ACC112 (cell line): ENCODE measurements around the gene SHISA7.
"Not testable (repeated sequence)": the region's sequence is repeated elsewhere in the genome, so short reads cannot be mapped to it uniquely, and the experiment has no call there.

Experiments used
- H2AFZ ChIP-seq: fragments of 200-600 bp; sonication (generic); one replicate; pipeline ENCODE4 v1.6.0; 2017; ENCODE audit warnings: antibody characterized with exemption, low read length; ENCODE audit not compliant: unreplicated experiment
- H3K27ac ChIP-seq: fragments of 200-600 bp; sonication (generic); 2 replicates; pipeline ENCODE4 v1.5.1; 2014; ENCODE audit warnings: low read depth, mild to moderate bottlenecking, antibody characterized with exemption, low read length, moderate library complexity
- H3K27me3 ChIP-seq: fragments of 200-600 bp; sonication (generic); 2 replicates; pipeline ENCODE4 v1.6.1; 2014; ENCODE audit warnings: mild to moderate bottlenecking, antibody characterized with exemption, low read length, moderate library complexity, mixed read lengths; ENCODE audit not compliant: insufficient read depth
- H3K36me3 ChIP-seq: fragments of 200-600 bp; sonication (generic); 2 replicates; pipeline ENCODE4 v1.6.1; 2016; ENCODE audit warnings: mild to moderate bottlenecking, antibody characterized with exemption, low read length, moderate library complexity, mixed read lengths; ENCODE audit not compliant: insufficient read depth
- H3K4me1 ChIP-seq: fragments of 200-600 bp; sonication (generic); one replicate; pipeline ENCODE4 v1.6.1; 2016; ENCODE audit warnings: low read length, mixed read lengths; ENCODE audit not compliant: insufficient read depth, unreplicated experiment, control insufficient read depth
- H3K4me3 ChIP-seq: fragments of 200-600 bp; sonication (generic); 2 replicates; pipeline ENCODE4 v1.5.1; 2014; ENCODE audit warnings: mild to moderate bottlenecking, low read depth, low read length
- H3K79me2 ChIP-seq: fragments of 200-600 bp; sonication (generic); one replicate; pipeline ENCODE4 v1.6.0; 2016; ENCODE audit warnings: low read length; ENCODE audit not compliant: control insufficient read depth, unreplicated experiment, insufficient read depth

Gene SHISA7

GRCh38 chr19:55451965-55452748, 9.1 kb upstream of the SHISA7 start:
- Histone ChIP-seq H3K27me3 (peaks cover 27% of the 10 kb centered on the region), H3K4me1 (no peaks in the 10 kb centered on the region), H3K36me3 (no peaks in the 10 kb centered on the region), H2AFZ (no peak overlapping the region), H3K79me2 (no peaks in the 10 kb centered on the region), H3K4me3 (0 out of 2 replicates have a peak overlapping the region, but pooled peaks have one; percentile 9), H3K27ac (no peak overlapping the region)

GRCh38 chr19:55451163-55451964, 8.3 kb upstream of the SHISA7 start:
- H3K79me2 ChIP-seq: no peaks in the 10 kb centered on the region
- no peak overlapping the region for H3K27ac ChIP-seq
- no peak overlapping the region for H2AFZ ChIP-seq
- peak overlapping the region; percentile 9; the same call in 1 of the 2 replicates for H3K4me3 ChIP-seq
- peaks cover 30% of the 10 kb centered on the region for H3K27me3 ChIP-seq
- no peaks in the 10 kb centered on the region for H3K4me1 ChIP-seq
- no peaks in the 10 kb centered on the region for H3K36me3 ChIP-seq

- Histone ChIP-seq H3K27me3 (peaks cover 39% of the 10 kb centered on the region), H3K4me1 (no peaks in the 10 kb centered on the region), H3K27ac (no peak overlapping the region), H3K79me2 (no peaks in the 10 kb centered on the region), H3K36me3 (no peaks in the 10 kb centered on the region), H2AFZ (no peak overlapping the region), H3K4me3 (no peak overlapping the region)
Measured at GRCh38 chr19:55449469-55449868, 6.4 kb upstream of the SHISA7 start.

GRCh38 chr19:55448175-55448490, 5.0 kb upstream of the SHISA7 start:
- H3K4me3 ChIP-seq, H3K4me1 ChIP-seq, H2AFZ ChIP-seq, H3K79me2 ChIP-seq, H3K27ac ChIP-seq, H3K36me3 ChIP-seq: not testable (repeated sequence)
- peaks cover 52% of the 10 kb centered on the region for H3K27me3 ChIP-seq

- Histone ChIP-seq H2AFZ (no peak overlapping the region), H3K4me3 (no peak overlapping the region), H3K27me3 (peaks cover 54% of the 10 kb centered on the region), H3K27ac (no peak overlapping the region), H3K4me1 (no peaks in the 10 kb centered on the region), H3K36me3 (no peaks in the 10 kb centered on the region), H3K79me2 (no peaks in the 10 kb centered on the region)
Measured at GRCh38 chr19:55447421-55448174, 4.5 kb upstream of the SHISA7 start.

GRCh38 chr19:55446060-55446459, 3.0 kb upstream of the SHISA7 start:
- Histone ChIP-seq H3K79me2 (no peaks in the 10 kb centered on the region), H3K27ac (no peak overlapping the region), H3K36me3 (no peaks in the 10 kb centered on the region), H3K4me1 (no peaks in the 10 kb centered on the region), H3K27me3 (peaks cover 55% of the 10 kb centered on the region), H3K4me3 (no peak overlapping the region), H2AFZ (no peak overlapping the region)

GRCh38 chr19:55444646-55445045, 1.5 kb upstream of the SHISA7 start:
- Histone ChIP-seq H3K27me3 (peaks cover 57% of the 10 kb centered on the region), H2AFZ (no peak overlapping the region), H3K4me3 (no peak overlapping the region), H3K79me2 (no peaks in the 10 kb centered on the region), H3K36me3 (no peaks in the 10 kb centered on the region), H3K27ac (no peak overlapping the region), H3K4me1 (no peaks in the 10 kb centered on the region)

- no peaks in the 10 kb centered on the region for H3K36me3 ChIP-seq
- no peak overlapping the region for H2AFZ ChIP-seq
- H3K4me3 ChIP-seq: no peak overlapping the region
- H3K27me3 ChIP-seq: peaks cover 57% of the 10 kb centered on the region
- no peak overlapping the region for H3K27ac ChIP-seq
- no peaks in the 10 kb centered on the region for H3K4me1 ChIP-seq
- no peaks in the 10 kb centered on the region for H3K79me2 ChIP-seq
Measured at GRCh38 chr19:55443824-55444480, 852 bp upstream of the SHISA7 start.

GRCh38 chr19:55442372-55442961, 633 bp downstream of the SHISA7 start:
- no peak overlapping the region for H3K4me3 ChIP-seq
- peaks cover 57% of the 10 kb centered on the region for H3K27me3 ChIP-seq
- no peak overlapping the region for H2AFZ ChIP-seq
- H3K4me1 ChIP-seq: no peaks in the 10 kb centered on the region
- H3K27ac ChIP-seq: no peak overlapping the region
- H3K36me3 ChIP-seq: no peaks in the 10 kb centered on the region
- no peaks in the 10 kb centered on the region for H3K79me2 ChIP-seq

- Histone ChIP-seq H3K4me1 (no peaks in the 10 kb centered on the region), H3K27me3 (peaks cover 53% of the 10 kb centered on the region), H3K36me3 (no peaks in the 10 kb centered on the region), H3K79me2 (no peaks in the 10 kb centered on the region), H2AFZ (no peak overlapping the region), H3K27ac (no peak overlapping the region), H3K4me3 (no peak overlapping the region)
Measured at GRCh38 chr19:55441692-55442321, 1.3 kb downstream of the SHISA7 start.
